Measurements from ENCODE around the gene TPM2.

Gene TPM2

GRCh38 chr9:35689542-35690293 lies at the start of gene TPM2:
TSS of gene TPM2 (minus strand) at chr9:35689925. CDS start at chr9:35689817, 108 bp downstream.
- peak; percentile 92 for DNase-seq (ENCODE audit: low spot score)

GRCh38 chr9:35738924-35739323 lies 49.2 kb upstream of the TPM2 start:
- DNase-seq (ENCODE audit: low spot score): no peak

GRCh38 chr9:35738186-35738585 lies 48.5 kb upstream of the TPM2 start:
- DNase-seq (ENCODE audit: low spot score): no peak

GRCh38 chr9:35737143-35737542 lies 47.4 kb upstream of the TPM2 start:
- DNase-seq (ENCODE audit: low spot score): no peak

GRCh38 chr9:35736201-35736633 lies 46.5 kb upstream of the TPM2 start:
- DNase-seq (ENCODE audit: low spot score): peak; percentile 73

GRCh38 chr9:35734096-35734495 lies 44.4 kb upstream of the TPM2 start:
- no peak for DNase-seq (ENCODE audit: low spot score)

- DNase-seq (ENCODE audit: low spot score): peak; percentile 53
Observed at GRCh38 chr9:35732800-35733541, 43.2 kb upstream of the TPM2 start.

GRCh38 chr9:35732185-35732799 lies 42.6 kb upstream of the TPM2 start, which contains the start of the genes CREB3 and TLN1:
TSS of gene CREB3 (plus strand) at chr9:35732666. CDS start at chr9:35732773, 107 bp downstream.
TSS of gene TLN1 (minus strand) at chr9:35732195. CDS start at chr9:35725694, 6,501 bp downstream.
- peak; percentile 95 for DNase-seq (ENCODE audit: low spot score)

GRCh38 chr9:35731415-35732184 lies 41.9 kb upstream of the TPM2 start:
- no peak for DNase-seq (ENCODE audit: low spot score)

- DNase-seq (ENCODE audit: low spot score): no peak
Observed at GRCh38 chr9:35730486-35730854, 40.7 kb upstream of the TPM2 start.

- DNase-seq (ENCODE audit: low spot score): peak; percentile 86
Observed at GRCh38 chr9:35729700-35730485, 40.2 kb upstream of the TPM2 start.

- DNase-seq (ENCODE audit: low spot score): no peak
Observed at GRCh38 chr9:35729101-35729500, 39.4 kb upstream of the TPM2 start.

- peak; percentile 80 for DNase-seq (ENCODE audit: low spot score)
Observed at GRCh38 chr9:35728041-35728971, 38.6 kb upstream of the TPM2 start.

GRCh38 chr9:35727676-35728040 lies 37.9 kb upstream of the TPM2 start:
- no peak for DNase-seq (ENCODE audit: low spot score)

- peak; percentile 41 for DNase-seq (ENCODE audit: low spot score)
Observed at GRCh38 chr9:35726931-35727330, 37.2 kb upstream of the TPM2 start.

GRCh38 chr9:35725362-35725761 lies 35.6 kb upstream of the TPM2 start:
- no peak for DNase-seq (ENCODE audit: low spot score)

- no peak for DNase-seq (ENCODE audit: low spot score)
Observed at GRCh38 chr9:35723908-35724307, 34.2 kb upstream of the TPM2 start.

- no peak for DNase-seq (ENCODE audit: low spot score)
Observed at GRCh38 chr9:35723426-35723825, 33.7 kb upstream of the TPM2 start.

GRCh38 chr9:35719546-35719945 lies 29.8 kb upstream of the TPM2 start:
- DNase-seq (ENCODE audit: low spot score): no peak
